Measurements from ENCODE around the gene TMIGD2.

TMIGD2 gene

DNA sequence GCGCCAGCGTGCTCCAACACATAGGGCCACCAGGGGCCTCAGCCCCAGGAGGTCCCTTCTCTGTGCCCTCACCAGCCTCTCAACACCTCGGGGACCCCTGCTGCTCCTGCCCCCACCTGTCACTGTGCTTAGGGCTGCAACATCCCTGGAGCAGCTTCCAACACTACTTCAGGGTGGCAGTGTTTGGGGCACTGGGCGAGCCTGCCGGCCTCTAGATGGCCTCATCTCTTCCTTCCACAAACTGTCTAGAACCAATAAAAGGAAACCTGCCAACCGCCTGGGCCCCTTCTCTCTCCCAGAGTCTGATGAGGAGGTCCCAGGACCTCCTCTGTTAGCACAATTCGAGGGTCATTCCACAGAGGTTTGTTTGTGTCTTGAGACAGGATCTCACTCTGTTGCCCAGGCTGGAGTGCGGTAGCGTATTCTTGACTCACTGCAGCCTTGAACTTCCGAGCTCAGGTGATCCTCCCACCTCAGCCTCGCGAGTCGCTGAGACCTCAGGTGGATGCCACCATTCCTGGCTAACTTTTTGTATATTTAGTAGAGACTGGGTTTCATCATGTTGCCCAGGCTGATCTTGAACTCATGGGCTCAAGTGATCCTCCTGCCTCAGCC lies 33.3 kb downstream of the TMIGD2 start:
- H3K18ac ChIP-seq (ENCODE audit: low read length), result no peak overlapping the region
- no peak overlapping the region for H3K4me2 ChIP-seq (ENCODE audit: low read length)
- H2BK15ac ChIP-seq (replicated peaks; ENCODE audit: low read depth), result no peak overlapping the region
- no peak for DNase-seq
- no peak overlapping the region for H3K4me3 ChIP-seq (ENCODE audit: low read length)
- no peak overlapping the region for H2BK120ac ChIP-seq (ENCODE audit: low read depth, low read length)
- H3K79me2 ChIP-seq (ENCODE audit: control insufficient read depth, insufficient read depth, low read length), result no peaks in the 10 kb centered on the region
- H4K8ac ChIP-seq (ENCODE audit: low read depth, low read length), result no peak overlapping the region
- H3K27me3 ChIP-seq (ENCODE audit: insufficient read depth, low read length, poor library complexity), result no peaks in the 10 kb centered on the region
- H4K5ac ChIP-seq (ENCODE audit: low read length), result no peak overlapping the region
- H3K27ac ChIP-seq (ENCODE audit: low read depth, low read length), result no peak overlapping the region
- no peak overlapping the region for H2BK5ac ChIP-seq (ENCODE audit: low read length)
- no peak overlapping the region for H3K23ac ChIP-seq (ENCODE audit: low read length)
- no peaks in the 10 kb centered on the region for H3K36me3 ChIP-seq (ENCODE audit: control insufficient read depth, insufficient read depth, low read length)
- H3K9ac ChIP-seq (ENCODE audit: low read length), result no peak overlapping the region
- no peak overlapping the region for H3K56ac ChIP-seq (ENCODE audit: low read length)
- no CpG with 5 or more reads among the region's 13 CpGs for WGBS (ENCODE audit: extremely low coverage, insufficient coverage, low lambda C conversion rate)
- no peaks in the 10 kb centered on the region for H3K79me1 ChIP-seq (ENCODE audit: low read length)
- H3K4ac ChIP-seq (ENCODE audit: low read depth, low read length), result no peak overlapping the region
- H3K4me1 ChIP-seq (ENCODE audit: control insufficient read depth, low read depth, low read length), result no peaks in the 10 kb centered on the region
- no peak overlapping the region for H2AK5ac ChIP-seq (ENCODE audit: low read length)

DNA sequence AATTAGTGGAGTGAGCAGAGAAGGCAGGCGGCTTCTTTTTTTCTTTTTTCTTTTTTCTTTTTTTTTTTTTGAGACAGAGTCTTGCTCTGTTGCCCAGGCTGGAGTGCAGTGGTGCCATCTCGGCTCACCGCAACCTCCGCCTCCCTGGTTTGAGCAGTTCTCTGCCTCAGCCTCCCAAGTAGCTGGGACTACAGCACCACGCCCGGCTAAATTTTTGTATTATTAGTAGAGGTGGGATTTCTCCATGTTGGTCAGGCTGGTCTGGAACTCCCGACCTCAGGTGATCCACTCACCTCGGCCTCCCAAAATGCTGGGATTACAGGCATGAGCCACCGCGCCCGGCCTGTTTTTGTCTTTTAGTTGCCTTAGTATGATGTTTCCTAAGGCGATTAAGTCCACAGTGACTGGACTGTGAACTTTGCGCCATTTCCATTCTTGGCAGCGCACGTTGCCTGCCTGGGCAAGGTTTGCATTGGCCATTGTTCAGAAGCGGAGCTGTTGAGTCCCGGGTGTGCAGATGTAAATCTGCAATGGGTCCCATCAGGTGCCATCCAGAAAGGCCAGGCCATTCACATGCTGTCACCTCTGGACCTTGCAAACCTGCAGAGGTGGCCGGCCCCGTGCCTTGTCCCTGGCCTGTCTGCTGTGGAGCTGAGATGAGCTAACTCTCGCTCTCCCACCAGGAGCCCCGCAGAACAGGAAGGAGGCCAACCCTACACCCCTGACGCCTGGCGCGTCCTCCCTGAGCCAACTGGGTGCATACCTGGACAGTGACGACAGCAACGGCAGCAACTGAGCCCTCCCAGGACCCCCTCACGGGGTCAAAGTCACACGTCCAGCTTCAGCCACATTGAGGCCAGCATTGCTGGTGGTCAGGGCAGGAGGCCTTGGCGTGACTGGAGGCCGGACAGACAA lies 34.0 kb downstream of the TMIGD2 start:
- Histone ChIP-seq H3K4me1 (ENCODE audit: control insufficient read depth, low read depth, low read length) (no peaks in the 10 kb centered on the region), H3K18ac (ENCODE audit: low read length) (no peak overlapping the region), H4K5ac (ENCODE audit: low read length) (no peak overlapping the region), H3K27me3 (ENCODE audit: insufficient read depth, low read length, poor library complexity) (no peaks in the 10 kb centered on the region), H3K4ac (ENCODE audit: low read depth, low read length) (no peak overlapping the region), H3K4me2 (ENCODE audit: low read length) (no peak overlapping the region), H3K36me3 (ENCODE audit: control insufficient read depth, insufficient read depth, low read length) (no peaks in the 10 kb centered on the region), H2AK5ac (ENCODE audit: low read length) (no peak overlapping the region), H4K8ac (ENCODE audit: low read depth, low read length) (no peak overlapping the region), H3K9ac (ENCODE audit: low read length) (no peak overlapping the region), H2BK120ac (ENCODE audit: low read depth, low read length) (no peak overlapping the region), H3K23ac (ENCODE audit: low read length) (no peak overlapping the region), H3K27ac (ENCODE audit: low read depth, low read length) (no peak overlapping the region), H3K79me2 (ENCODE audit: control insufficient read depth, insufficient read depth, low read length) (no peaks in the 10 kb centered on the region), H2BK15ac (replicated peaks; ENCODE audit: low read depth) (no peak overlapping the region), H3K79me1 (ENCODE audit: low read length) (no peaks in the 10 kb centered on the region), H3K4me3 (ENCODE audit: low read length) (no peak overlapping the region), H3K56ac (ENCODE audit: low read length) (no peak overlapping the region), H2BK5ac (ENCODE audit: low read length) (no peak overlapping the region)
- no peak for DNase-seq
- no CpG with 5 or more reads among the region's 30 CpGs for WGBS (ENCODE audit: extremely low coverage, insufficient coverage, low lambda C conversion rate)

DNA sequence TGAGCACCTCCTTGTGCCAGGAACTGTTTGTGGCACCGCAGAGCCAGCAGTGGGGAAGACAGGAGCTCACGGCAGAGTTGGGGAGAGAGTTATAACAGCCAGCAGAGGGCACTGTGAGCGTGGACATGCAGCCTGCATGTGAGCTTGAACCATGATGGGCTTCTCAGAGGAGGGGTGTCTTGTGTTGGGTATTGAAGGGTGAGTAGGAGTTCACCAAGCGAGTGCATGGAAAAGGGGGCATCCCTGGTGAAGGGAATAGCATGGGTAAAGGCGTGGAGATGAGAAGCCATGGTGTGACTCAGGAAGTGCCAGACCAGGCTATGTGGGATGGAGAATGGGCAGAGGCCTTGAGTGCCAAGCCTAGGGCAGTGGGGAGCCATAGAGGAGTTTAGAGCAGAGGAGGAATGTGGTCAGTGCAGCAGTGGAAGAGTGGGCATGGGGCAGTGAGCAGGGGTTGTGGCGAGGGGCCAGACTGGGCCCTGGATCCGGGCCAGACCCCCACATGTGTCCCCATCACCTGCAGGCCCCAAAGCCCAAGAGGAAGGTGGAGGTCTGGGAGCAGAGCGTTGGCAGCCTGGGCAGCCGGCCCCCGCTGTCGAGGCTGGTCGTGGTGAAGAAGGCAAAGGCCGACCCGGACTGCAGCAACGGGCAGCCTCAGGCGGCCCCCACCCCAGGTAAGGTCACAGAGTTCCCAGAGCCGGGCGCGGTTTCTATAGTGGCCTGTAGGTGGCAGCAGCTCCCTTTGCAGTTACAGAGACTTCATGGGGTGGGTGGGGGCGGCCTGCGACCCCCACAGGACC lies 34.9 kb downstream of the TMIGD2 start:
- H4K5ac ChIP-seq (ENCODE audit: low read length), result no peak overlapping the region
- no peak overlapping the region for H3K4me2 ChIP-seq (ENCODE audit: low read length)
- H2BK120ac ChIP-seq (ENCODE audit: low read depth, low read length), result no peak overlapping the region
- no peak overlapping the region for H2BK15ac ChIP-seq (replicated peaks; ENCODE audit: low read depth)
- H3K56ac ChIP-seq (ENCODE audit: low read length), result no peak overlapping the region
- H3K23ac ChIP-seq (ENCODE audit: low read length), result no peak overlapping the region
- no peak overlapping the region for H2AK5ac ChIP-seq (ENCODE audit: low read length)
- no peak overlapping the region for H3K4me3 ChIP-seq (ENCODE audit: low read length)
- peak; percentile 92 for DNase-seq
- H3K9ac ChIP-seq (ENCODE audit: low read length), result no peak overlapping the region
- no CpG with 5 or more reads among the region's 21 CpGs for WGBS (ENCODE audit: extremely low coverage, insufficient coverage, low lambda C conversion rate)
- H4K8ac ChIP-seq (ENCODE audit: low read depth, low read length), result no peak overlapping the region
- H3K79me2 ChIP-seq (ENCODE audit: control insufficient read depth, insufficient read depth, low read length), result no peaks in the 10 kb centered on the region
- H3K4ac ChIP-seq (ENCODE audit: low read depth, low read length), result no peak overlapping the region
- H3K4me1 ChIP-seq (ENCODE audit: control insufficient read depth, low read depth, low read length), result no peaks in the 10 kb centered on the region
- no peak overlapping the region for H2BK5ac ChIP-seq (ENCODE audit: low read length)
- no peaks in the 10 kb centered on the region for H3K36me3 ChIP-seq (ENCODE audit: control insufficient read depth, insufficient read depth, low read length)
- H3K27me3 ChIP-seq (ENCODE audit: insufficient read depth, low read length, poor library complexity), result no peaks in the 10 kb centered on the region
- H3K27ac ChIP-seq (ENCODE audit: low read depth, low read length), result no peak overlapping the region
- no peaks in the 10 kb centered on the region for H3K79me1 ChIP-seq (ENCODE audit: low read length)
- no peak overlapping the region for H3K18ac ChIP-seq (ENCODE audit: low read length)

DNA sequence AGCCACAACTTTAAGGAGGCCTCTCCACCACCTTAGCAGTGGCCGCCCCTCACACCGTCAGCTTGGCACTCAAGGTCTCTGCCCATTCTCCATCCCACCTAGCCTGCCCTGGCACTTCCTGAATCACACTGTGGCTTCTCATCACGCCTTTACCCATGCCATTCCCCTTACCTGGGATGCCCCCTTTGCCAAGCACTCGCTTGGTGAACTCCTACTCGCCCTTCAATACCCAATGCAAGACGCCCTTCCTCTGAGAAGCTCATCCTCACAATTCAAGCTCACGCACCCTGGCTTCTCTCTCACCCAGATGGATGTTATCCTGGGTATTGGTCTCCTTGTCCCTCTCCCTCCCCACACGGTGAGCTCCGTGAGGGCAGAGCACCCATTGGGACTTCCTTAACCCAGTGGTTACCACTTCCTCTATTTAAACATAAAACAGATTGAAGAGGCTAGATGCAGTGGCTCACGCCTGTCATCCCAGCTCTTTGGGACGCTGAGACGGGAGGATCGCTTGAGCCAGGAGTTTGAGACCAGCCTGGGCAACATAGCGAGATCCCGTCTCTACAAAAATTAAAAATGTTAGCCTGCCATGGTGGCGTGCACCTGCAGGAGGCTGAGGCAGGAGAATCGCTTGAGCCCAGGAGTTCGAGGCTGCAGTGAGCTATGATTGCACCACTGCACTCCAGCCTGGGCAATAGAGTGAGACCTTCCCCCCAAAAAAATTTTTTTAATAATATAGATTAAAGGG lies 35.8 kb downstream of the TMIGD2 start:
- Histone ChIP-seq H3K18ac (ENCODE audit: low read length) (no peak overlapping the region), H3K23ac (ENCODE audit: low read length) (no peak overlapping the region), H3K4ac (ENCODE audit: low read depth, low read length) (no peak overlapping the region), H3K36me3 (ENCODE audit: control insufficient read depth, insufficient read depth, low read length) (no peaks in the 10 kb centered on the region), H3K79me1 (ENCODE audit: low read length) (no peaks in the 10 kb centered on the region), H2BK5ac (ENCODE audit: low read length) (no peak overlapping the region), H3K4me1 (ENCODE audit: control insufficient read depth, low read depth, low read length) (no peaks in the 10 kb centered on the region), H3K9ac (ENCODE audit: low read length) (no peak overlapping the region), H2BK120ac (ENCODE audit: low read depth, low read length) (no peak overlapping the region), H4K5ac (ENCODE audit: low read length) (no peak overlapping the region), H2BK15ac (replicated peaks; ENCODE audit: low read depth) (no peak overlapping the region), H3K4me2 (ENCODE audit: low read length) (no peak overlapping the region), H3K79me2 (ENCODE audit: control insufficient read depth, insufficient read depth, low read length) (no peaks in the 10 kb centered on the region), H3K56ac (ENCODE audit: low read length) (no peak overlapping the region), H4K8ac (ENCODE audit: low read depth, low read length) (no peak overlapping the region), H3K27me3 (ENCODE audit: insufficient read depth, low read length, poor library complexity) (no peaks in the 10 kb centered on the region), H3K4me3 (ENCODE audit: low read length) (no peak overlapping the region), H2AK5ac (ENCODE audit: low read length) (no peak overlapping the region), H3K27ac (ENCODE audit: low read depth, low read length) (no peak overlapping the region)
- no peak for DNase-seq
- no CpG with 5 or more reads among the region's 18 CpGs for WGBS (ENCODE audit: extremely low coverage, insufficient coverage, low lambda C conversion rate)

DNA sequence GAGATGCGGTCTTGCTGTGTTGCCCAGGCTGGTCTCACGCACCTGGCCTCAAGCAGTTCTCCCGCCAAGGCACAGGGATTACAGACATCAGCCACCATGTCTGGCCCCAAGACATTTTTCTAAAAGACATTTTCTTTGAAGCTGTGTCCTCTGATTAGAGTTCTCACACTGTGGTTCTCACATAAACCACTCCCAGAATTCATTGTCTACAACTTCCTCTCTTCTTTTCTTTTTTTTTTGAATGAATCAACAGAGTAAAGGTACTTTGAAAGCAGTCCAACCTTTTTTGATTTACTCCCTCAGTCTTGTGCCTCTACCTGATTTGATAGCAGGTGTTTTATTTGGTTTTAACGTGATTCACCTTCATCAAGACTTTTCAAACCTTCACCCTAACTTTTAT lies 37.4 kb downstream of the TMIGD2 start:
- H4K8ac ChIP-seq (ENCODE audit: low read depth, low read length), result no peak overlapping the region
- DNase-seq, result no peak

More for the DNA sequence above, 37.4 kb downstream of the TMIGD2 start:
- H3K23ac ChIP-seq (ENCODE audit: low read length), result no peak overlapping the region
- no peak overlapping the region for H3K18ac ChIP-seq (ENCODE audit: low read length)
- no peak overlapping the region for H2BK15ac ChIP-seq (replicated peaks; ENCODE audit: low read depth)
- no peaks in the 10 kb centered on the region for H3K79me2 ChIP-seq (ENCODE audit: control insufficient read depth, insufficient read depth, low read length)
- no peaks in the 10 kb centered on the region for H3K79me1 ChIP-seq (ENCODE audit: low read length)
- no peak overlapping the region for H3K4me2 ChIP-seq (ENCODE audit: low read length)
- no peak overlapping the region for H3K4ac ChIP-seq (ENCODE audit: low read depth, low read length)
- H2AK5ac ChIP-seq (ENCODE audit: low read length), result no peak overlapping the region
- no peaks in the 10 kb centered on the region for H3K27me3 ChIP-seq (ENCODE audit: insufficient read depth, low read length, poor library complexity)
- H3K9ac ChIP-seq (ENCODE audit: low read length), result no peak overlapping the region
- H3K36me3 ChIP-seq (ENCODE audit: control insufficient read depth, insufficient read depth, low read length), result no peaks in the 10 kb centered on the region
- H2BK120ac ChIP-seq (ENCODE audit: low read depth, low read length), result no peak overlapping the region
- no peak overlapping the region for H3K56ac ChIP-seq (ENCODE audit: low read length)
- no peak overlapping the region for H2BK5ac ChIP-seq (ENCODE audit: low read length)
- H3K27ac ChIP-seq (ENCODE audit: low read depth, low read length), result no peak overlapping the region
- H3K4me1 ChIP-seq (ENCODE audit: control insufficient read depth, low read depth, low read length), result no peaks in the 10 kb centered on the region
- no CpG with 5 or more reads among the region's 4 CpGs for WGBS (ENCODE audit: extremely low coverage, insufficient coverage, low lambda C conversion rate)
- no peak overlapping the region for H4K5ac ChIP-seq (ENCODE audit: low read length)
- H3K4me3 ChIP-seq (ENCODE audit: low read length), result no peak overlapping the region

Data from mesendoderm (in vitro differentiated cells).